Kidney tubule cell (primary cell): ENCODE measurements around the gene IFITM2.
"Not testable (repeated sequence)": the region's sequence is repeated elsewhere in the genome, so short reads cannot be mapped to it uniquely, and the experiment has no call there.

ENCODE experiments used
- DNase-seq: peaks from one replicate; pipeline ENCODE4 v3.0.0-alpha.2; 2018; ENCODE audit warnings: low spot score

Gene IFITM2

GRCh38 chr11:308740-309665 is 1.4 kb downstream of the IFITM2 start:
- not testable (repeated sequence) for DNase-seq

- DNase-seq: peak; percentile 27
Measured at GRCh38 chr11:309979-310572, 2.5 kb downstream of the IFITM2 start.

GRCh38 chr11:311013-311748 is 3.6 kb downstream of the IFITM2 start:
- DNase-seq: not testable (repeated sequence)

GRCh38 chr11:312092-312816 is 4.6 kb downstream of the IFITM2 start:
- DNase-seq: no peak

- DNase-seq: no peak
Measured at GRCh38 chr11:313304-313786, 5.7 kb downstream of the IFITM2 start.

GRCh38 chr11:313787-314553 is 6.4 kb downstream of the IFITM2 start, which contains the start of gene IFITM1:
IFITM1 (plus strand) TSS chr11:314040; CDS start chr11:314171, 131 bp downstream.
- DNase-seq: peak; percentile 20

GRCh38 chr11:314554-314875 is 6.9 kb downstream of the IFITM2 start:
- peak; percentile 17 for DNase-seq

GRCh38 chr11:315051-315481 is 7.5 kb downstream of the IFITM2 start:
- DNase-seq: no peak

- DNase-seq: no peak
Measured at GRCh38 chr11:315516-315994, 7.9 kb downstream of the IFITM2 start.

- DNase-seq: no peak
Measured at GRCh38 chr11:316031-316701, 8.6 kb downstream of the IFITM2 start.

GRCh38 chr11:316891-317301 is 9.3 kb downstream of the IFITM2 start:
- DNase-seq: no peak

GRCh38 chr11:317668-318404 is 10.2 kb downstream of the IFITM2 start:
- DNase-seq: not testable (repeated sequence)

GRCh38 chr11:318405-319120 is 10.9 kb downstream of the IFITM2 start:
- DNase-seq: not testable (repeated sequence)

- DNase-seq: peak; percentile 18
Measured at GRCh38 chr11:319121-319887, 11.7 kb downstream of the IFITM2 start.

- not testable (repeated sequence) for DNase-seq
Measured at GRCh38 chr11:319888-320273, 12.3 kb downstream of the IFITM2 start.

- no peak for DNase-seq
Measured at GRCh38 chr11:324156-324555, 16.5 kb downstream of the IFITM2 start.

- not testable (repeated sequence) for DNase-seq
Measured at GRCh38 chr11:324593-325517, 17.2 kb downstream of the IFITM2 start.
